Activated T-helper 1 cell treated with Interleukin-2 at 50 U/mL for 16 hours (primary cell): ENCODE data around the gene CFAP100.

Source experiments
- DNase-seq: peaks from one replicate; pipeline ENCODE4 v3.0.0-alpha.2; 2020; ENCODE audit warnings: low read depth

CFAP100 gene

DNA sequence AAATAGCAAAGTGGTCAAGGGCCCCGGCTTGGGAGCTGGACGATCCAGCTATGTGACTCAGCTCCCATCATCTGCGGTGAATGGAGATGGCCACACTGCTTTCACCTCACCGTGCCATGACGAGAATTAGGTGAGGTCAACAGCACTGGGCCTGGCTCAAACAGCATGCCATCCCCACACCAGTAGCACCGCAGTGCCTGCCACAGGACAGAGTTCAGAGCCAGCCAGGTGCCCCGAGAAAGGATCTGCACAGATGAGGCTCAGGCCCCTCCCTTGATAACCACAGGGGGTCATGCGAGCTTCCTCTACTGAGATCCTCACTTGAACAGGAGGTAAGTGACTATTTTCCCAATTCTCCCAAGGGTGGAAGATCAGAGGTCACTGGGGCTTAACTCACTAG is 51.6 kb downstream of the CFAP100 start:
- DNase-seq: no peak

DNA sequence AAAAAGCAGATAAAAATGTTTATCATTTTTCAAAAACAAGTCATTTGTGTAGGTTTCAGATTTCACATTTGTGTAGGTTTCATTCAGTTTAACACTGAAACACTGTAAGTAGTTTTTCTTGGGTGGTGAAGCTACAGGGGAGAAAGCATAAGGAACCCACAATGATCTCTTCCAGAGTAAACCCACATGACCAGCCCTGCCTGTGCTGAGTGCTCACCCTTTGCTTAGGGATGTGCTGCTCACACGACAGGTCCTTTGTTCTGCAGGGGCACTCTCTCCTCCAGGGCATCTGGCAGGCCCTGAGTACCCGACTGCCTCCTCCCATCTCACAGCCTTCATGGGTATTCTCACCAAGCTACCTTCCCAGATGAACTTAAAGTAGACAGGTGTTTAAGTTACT is 52.1 kb downstream of the CFAP100 start:
- DNase-seq: no peak

- DNase-seq: no peak
These were observed 52.9 kb downstream of the CFAP100 start for GRCh38 chr3:126447456-126448106.

DNA sequence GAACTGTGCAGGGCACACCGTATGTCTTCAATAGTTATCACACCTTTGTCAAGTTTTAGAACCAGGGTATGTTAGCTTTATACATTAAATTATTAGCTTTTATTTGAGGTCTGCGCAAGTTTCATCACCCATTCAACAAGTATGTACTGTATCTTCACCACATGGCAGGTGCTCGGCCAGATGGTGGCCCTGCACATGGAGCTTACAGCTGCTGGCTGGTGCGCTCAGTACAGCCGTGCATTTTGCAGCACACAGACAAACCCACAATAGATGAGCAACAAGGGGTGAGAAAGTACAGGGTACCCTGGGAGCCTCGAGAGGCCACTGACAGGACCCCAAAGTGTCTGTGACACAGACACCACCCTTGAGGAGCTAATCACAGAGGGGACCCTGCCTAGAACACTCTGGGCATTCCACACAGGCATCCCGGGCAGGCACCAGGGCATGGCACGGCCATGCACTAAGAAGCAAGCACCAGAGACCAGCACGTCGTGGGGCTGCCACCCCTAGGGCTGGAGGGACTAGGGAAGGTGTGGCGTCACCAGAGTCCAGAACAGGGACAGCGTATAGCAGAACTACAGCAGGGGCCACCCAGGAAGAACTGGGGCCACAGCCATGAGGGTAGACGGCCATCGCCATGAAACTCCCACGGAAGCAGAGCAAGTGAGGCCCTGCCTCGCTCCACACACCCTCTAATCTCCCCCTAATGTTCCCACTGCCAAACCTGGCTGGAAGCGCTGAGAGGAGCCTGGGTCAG is 53.6 kb downstream of the CFAP100 start:
- no peak for DNase-seq

GRCh38 chr3:126448893-126449180 is 54.1 kb downstream of the CFAP100 start:
- DNase-seq: no peak

- no peak for DNase-seq
These were observed 54.9 kb downstream of the CFAP100 start for GRCh38 chr3:126449621-126450051.

GRCh38 chr3:126450219-126450618 is 55.5 kb downstream of the CFAP100 start:
- DNase-seq: no peak

DNA sequence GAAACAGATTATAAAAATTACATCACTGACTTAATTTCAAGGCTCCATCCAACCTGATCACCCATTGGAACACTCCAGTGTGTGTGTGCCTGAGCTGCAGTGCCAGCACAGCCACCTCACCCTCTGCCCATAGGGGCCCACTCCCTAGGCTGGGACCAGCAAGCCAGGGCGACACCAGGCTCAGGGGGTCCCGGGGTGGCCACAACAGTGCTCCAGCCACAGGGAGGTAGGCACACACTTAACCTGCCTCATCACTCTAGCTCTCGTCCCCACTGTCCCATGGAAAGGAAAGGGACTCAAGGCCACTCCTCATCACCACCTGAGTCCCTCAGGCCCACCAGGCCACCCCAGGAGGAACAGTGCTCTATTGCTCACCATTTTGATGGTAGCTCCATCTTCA is 56.0 kb downstream of the CFAP100 start:
- DNase-seq: no peak

DNA sequence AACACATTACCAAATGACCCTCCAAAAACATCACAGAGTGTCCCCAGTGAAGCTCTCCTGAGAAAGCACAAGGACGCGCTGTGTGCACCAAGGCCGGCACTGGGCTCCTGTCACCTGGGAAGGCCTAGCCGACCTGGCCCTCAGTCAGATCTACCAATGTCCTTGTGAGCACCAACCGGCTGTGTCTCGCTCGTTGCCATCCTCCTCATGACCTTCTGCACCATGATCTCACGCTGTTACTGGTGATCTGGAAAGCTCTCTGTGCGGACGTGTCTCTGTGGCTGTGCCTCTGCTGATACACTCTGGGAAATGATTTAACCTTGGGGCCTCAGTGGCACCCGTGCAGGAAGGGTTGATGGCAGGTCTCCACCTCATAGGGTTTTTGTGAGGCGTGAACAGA is 56.8 kb downstream of the CFAP100 start:
- no peak for DNase-seq

DNA sequence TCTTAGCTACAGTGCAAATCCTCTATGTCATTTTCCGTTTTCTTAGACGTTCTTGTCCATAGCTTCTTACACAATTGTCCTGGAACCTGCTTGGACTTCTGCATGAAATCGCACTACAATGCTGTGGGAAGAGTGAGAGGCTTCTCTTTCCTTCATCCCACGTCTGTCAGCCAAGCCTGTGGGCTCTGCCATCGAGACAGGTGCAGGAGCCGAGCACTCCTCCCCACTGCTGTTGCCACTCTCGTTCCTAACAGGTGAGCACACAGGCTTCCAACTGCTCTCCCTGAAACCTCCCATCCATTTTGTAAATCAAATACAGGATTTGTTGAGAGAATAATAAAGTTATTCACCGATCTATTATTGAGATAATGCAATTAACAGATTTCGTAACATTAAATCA is 57.5 kb downstream of the CFAP100 start:
- DNase-seq: no peak

GRCh38 chr3:126454025-126454424 is 59.3 kb downstream of the CFAP100 start:
- DNase-seq: no peak

DNA sequence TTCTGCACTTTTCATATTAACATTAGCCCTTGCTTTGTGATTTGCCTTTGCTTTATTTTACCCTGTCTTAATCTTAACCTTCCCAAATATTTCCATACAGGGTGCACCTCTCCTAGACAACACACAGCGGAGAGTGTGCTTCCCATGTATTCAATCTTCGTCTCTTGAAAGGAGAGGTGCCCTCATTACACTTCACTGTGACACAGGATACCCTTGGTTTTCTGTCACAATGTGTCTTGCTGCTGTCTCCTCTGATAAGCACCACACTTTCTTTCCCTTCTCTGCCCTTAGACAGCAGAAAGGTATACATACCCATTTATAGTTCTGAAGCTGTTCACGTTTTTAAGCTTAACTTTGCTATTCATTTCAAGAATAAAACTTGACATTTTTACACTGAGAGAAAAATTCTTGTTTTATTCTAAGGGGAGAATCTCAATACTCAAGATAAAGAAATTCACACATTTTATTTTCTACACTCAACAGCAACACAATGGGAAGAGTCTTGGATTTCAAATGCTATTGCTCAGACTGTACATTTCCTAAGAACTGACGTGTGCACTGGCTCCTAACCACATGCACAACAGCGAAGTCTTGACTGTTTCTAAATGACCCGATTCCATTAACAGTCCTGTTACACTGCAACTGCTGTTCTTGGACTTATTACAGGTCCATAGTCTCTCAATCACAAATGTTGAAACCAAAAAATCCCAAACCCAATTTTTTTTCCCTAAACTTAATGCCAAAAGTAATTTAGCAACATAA is 59.9 kb downstream of the CFAP100 start:
- no peak for DNase-seq

- no peak for DNase-seq
These were observed 61.5 kb downstream of the CFAP100 start for GRCh38 chr3:126456211-126456610.

GRCh38 chr3:126456766-126457388 is 62.2 kb downstream of the CFAP100 start:
- no peak for DNase-seq

GRCh38 chr3:126459111-126459762 is 64.5 kb downstream of the CFAP100 start:
- DNase-seq: no peak

DNA sequence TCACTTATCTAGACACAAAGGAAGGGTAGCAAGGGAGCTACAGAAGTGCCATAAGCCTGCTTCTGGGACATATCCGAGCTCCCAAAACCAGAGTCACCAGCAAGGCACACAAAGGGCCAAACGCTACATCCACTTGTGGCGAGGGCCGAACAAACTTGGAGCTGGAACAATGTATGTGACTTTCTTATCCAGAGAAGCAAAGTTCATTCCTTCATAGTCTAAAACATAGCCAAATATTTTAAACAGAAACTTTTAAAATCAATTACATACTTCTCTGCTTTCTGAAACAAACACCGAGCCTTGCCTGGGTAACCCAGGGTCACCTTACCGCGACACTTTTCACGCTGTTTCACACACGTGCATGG is 65.0 kb downstream of the CFAP100 start:
- no peak for DNase-seq

DNA sequence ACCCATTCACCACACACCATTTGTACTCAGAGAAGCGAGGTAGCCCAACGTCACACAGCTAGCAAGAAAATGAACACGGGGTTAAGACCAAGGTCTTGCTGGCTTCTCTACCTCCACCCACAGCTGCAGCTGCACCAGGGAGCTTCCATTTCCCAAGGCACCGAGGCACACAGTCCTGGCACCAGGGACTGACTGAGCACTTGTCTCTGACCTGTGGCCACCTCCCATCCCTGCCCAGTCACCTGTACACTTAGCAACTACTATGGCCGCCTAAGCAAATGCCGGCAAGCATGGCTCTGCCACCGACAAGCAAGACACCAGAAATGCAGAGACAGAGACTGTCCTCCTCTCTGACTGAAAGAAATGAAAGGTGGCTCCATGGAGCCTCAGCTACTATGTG is 65.7 kb downstream of the CFAP100 start:
- DNase-seq: no peak

DNA sequence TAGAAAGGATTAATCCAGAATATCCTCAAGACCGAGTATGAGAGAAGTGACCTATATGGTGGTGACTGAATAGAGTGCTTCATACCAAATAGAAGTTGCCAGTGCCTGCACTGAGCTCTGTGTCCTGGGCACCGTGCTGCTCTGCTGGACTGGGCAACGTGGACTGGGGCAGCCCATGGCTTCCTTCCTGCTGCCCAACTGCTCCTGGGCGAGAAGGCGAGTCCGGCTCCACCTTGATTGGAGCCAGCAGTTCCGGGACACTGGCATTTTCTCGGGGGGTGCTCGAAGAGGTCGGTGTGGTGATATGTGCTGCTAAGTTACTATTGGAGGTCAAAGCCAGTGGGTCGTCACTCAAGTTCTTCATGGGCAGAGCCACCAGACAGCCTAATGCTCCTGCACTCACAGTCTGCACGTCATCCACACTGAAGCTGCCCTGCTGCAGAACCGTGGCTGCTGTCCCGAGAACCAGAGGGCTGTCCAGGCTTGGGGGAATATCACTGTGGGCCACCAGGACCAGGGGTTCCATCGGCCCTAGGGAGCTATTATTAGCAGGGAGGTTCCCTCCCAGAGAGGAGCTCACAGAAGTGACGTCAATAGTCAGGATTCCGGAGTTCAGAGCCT is 66.9 kb downstream of the CFAP100 start:
- DNase-seq: no peak

DNA sequence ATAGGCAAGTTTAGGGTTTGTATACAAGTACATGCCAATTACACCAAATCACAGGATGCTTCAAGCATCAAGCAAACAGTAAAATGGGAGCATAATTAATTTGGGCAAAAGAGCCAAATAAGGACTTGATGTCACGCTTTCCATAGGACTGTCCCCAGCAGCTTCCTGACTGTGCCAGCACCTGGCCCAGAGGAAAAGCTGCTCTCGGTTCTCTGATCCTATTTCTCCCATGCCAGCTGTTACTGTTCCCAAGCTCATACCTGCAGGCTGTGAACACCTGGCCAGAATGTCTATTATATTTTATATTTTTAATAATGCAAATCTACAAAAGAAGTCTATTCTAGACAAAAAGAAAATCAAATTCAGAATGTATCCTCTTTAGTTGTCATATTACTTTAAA is 68.8 kb downstream of the CFAP100 start:
- DNase-seq: no peak

- DNase-seq: no peak
These were observed 69.4 kb downstream of the CFAP100 start for GRCh38 chr3:126464093-126464492.

GRCh38 chr3:126464494-126464893 is 69.8 kb downstream of the CFAP100 start:
- no peak for DNase-seq

GRCh38 chr3:126464997-126465396 is 70.3 kb downstream of the CFAP100 start:
- DNase-seq: no peak
